Measurements from ENCODE around the gene SLC6A19.

Gene SLC6A19

GRCh38 chr5:1202798-1203185 lies 1.4 kb downstream of the SLC6A19 start:
- ATAC-seq (ENCODE audit: low read depth): no peak
- H3K36me3 ChIP-seq (ENCODE audit: low read depth): no peaks in the 10 kb centered on the region

GRCh38 chr5:1203311-1203967 lies 2.0 kb downstream of the SLC6A19 start:
- DNase-seq (ENCODE audit: low spot score): peak; percentile 64
- ATAC-seq (ENCODE audit: low read depth): no peak
- H3K27ac ChIP-seq (ENCODE audit: poor library complexity, severe bottlenecking): no peak overlapping the region
- no peaks in the 10 kb centered on the region for H3K36me3 ChIP-seq (ENCODE audit: low read depth)
- H3K4me1 ChIP-seq (ENCODE audit: insufficient read depth, poor library complexity, severe bottlenecking): no peaks in the 10 kb centered on the region
- peaks cover 33% of the 10 kb centered on the region for H3K27me3 ChIP-seq (ENCODE audit: insufficient read depth, poor library complexity, severe bottlenecking)
- TF ChIP-seq CTCF (IDR thresholded peaks at IDR 0.05; ENCODE audit: poor library complexity, severe bottlenecking): no peak
- H3K9me3 ChIP-seq (ENCODE audit: severe bottlenecking): no peaks in the 10 kb centered on the region
- no peak overlapping the region for H3K4me3 ChIP-seq (ENCODE audit: severe bottlenecking)

More at GRCh38 chr5:1202798-1203185, 1.4 kb downstream of the SLC6A19 start:
- Histone ChIP-seq H3K4me1 (ENCODE audit: insufficient read depth, poor library complexity, severe bottlenecking) (no peaks in the 10 kb centered on the region), H3K27ac (ENCODE audit: poor library complexity, severe bottlenecking) (no peak overlapping the region), H3K9me3 (ENCODE audit: severe bottlenecking) (no peaks in the 10 kb centered on the region), H3K4me3 (ENCODE audit: severe bottlenecking) (no peak overlapping the region), H3K27me3 (ENCODE audit: insufficient read depth, poor library complexity, severe bottlenecking) (peaks cover 33% of the 10 kb centered on the region)
- TF ChIP-seq CTCF (IDR thresholded peaks at IDR 0.05; ENCODE audit: poor library complexity, severe bottlenecking): no peak
- DNase-seq (ENCODE audit: low spot score): peak; percentile 58

- DNase-seq (ENCODE audit: low spot score) (peak; percentile 70), ATAC-seq (ENCODE audit: low read depth) (no peak)
- Histone ChIP-seq H3K4me3 (ENCODE audit: severe bottlenecking) (no peak overlapping the region), H3K9me3 (ENCODE audit: severe bottlenecking) (no peaks in the 10 kb centered on the region), H3K36me3 (ENCODE audit: low read depth) (no peaks in the 10 kb centered on the region), H3K4me1 (ENCODE audit: insufficient read depth, poor library complexity, severe bottlenecking) (no peaks in the 10 kb centered on the region), H3K27ac (ENCODE audit: poor library complexity, severe bottlenecking) (no peak overlapping the region), H3K27me3 (ENCODE audit: insufficient read depth, poor library complexity, severe bottlenecking) (peaks cover 33% of the 10 kb centered on the region)
- TF ChIP-seq CTCF (IDR thresholded peaks at IDR 0.05; ENCODE audit: poor library complexity, severe bottlenecking): no peak
These were observed 2.7 kb downstream of the SLC6A19 start for GRCh38 chr5:1203968-1204692.

GRCh38 chr5:1204693-1205242 lies 3.4 kb downstream of the SLC6A19 start:
- Histone ChIP-seq H3K27me3 (ENCODE audit: insufficient read depth, poor library complexity, severe bottlenecking) (peaks cover 28% of the 10 kb centered on the region), H3K27ac (ENCODE audit: poor library complexity, severe bottlenecking) (no peak overlapping the region), H3K4me1 (ENCODE audit: insufficient read depth, poor library complexity, severe bottlenecking) (no peaks in the 10 kb centered on the region), H3K4me3 (ENCODE audit: severe bottlenecking) (no peak overlapping the region), H3K36me3 (ENCODE audit: low read depth) (no peaks in the 10 kb centered on the region), H3K9me3 (ENCODE audit: severe bottlenecking) (no peaks in the 10 kb centered on the region)
- ATAC-seq (ENCODE audit: low read depth) (0 out of 3 replicates have a peak, but pooled peaks have one; percentile 23), DNase-seq (ENCODE audit: low spot score) (peak; percentile 49)
- peak; percentile 12 for TF ChIP-seq CTCF (IDR thresholded peaks at IDR 0.05; ENCODE audit: poor library complexity, severe bottlenecking)

Measured in RWPE2 (cell line).